GM12878 (cell line): ENCODE results near the gene SLC23A1. TPM values are rescaled to one million over a fixed set of nuclear protein-coding genes. Genes with fewer than 3 reads are reported as not detected.

Source experiments
- ATAC-seq: fragments of 200-7000 bp; cut with Tn5 transposase; 3 replicates; pipeline ENCODE4 v1.9.1; 2020; ENCODE audit warnings: mild to moderate bottlenecking, moderate library complexity
- BruUV-seq: library from RNA; stranded (reverse); fragments of 400-500 nt; replicated peaks from 2 replicates; lab custom pipeline; 2021; lab: Mats Ljungman, UMichigan
- CTCF ChIA-PET: fragments of 300-600 bp; sonication (Branson Sonifier 250); formaldehyde crosslinking; extraction: SDS; loops from one replicate; lab custom pipeline; 2021; ENCODE audit warnings: inconsistent platforms; lab: Yijun Ruan, JAX
- POLR2A ChIA-PET: fragments of 350-600 bp; formaldehyde crosslinking; extraction: SDS; loops from one replicate; lab custom pipeline; 2021; ENCODE audit warnings: inconsistent platforms; lab: Charles Lee
- RAD21 ChIA-PET: fragments of 300-600 bp; sonication (Branson Sonifier 250); formaldehyde crosslinking; loops from one replicate; lab custom pipeline; 2023; ENCODE audit warnings: antibody characterized with exemption; ENCODE audit not compliant: unreplicated experiment; lab: Charles Lee
- SMC1A ChIA-PET: fragments of 300-600 bp; sonication (Branson Sonifier 250); formaldehyde crosslinking; loops from one replicate; lab custom pipeline; 2023; ENCODE audit not compliant: unreplicated experiment, uncharacterized antibody; lab: Charles Lee
- DNase-seq: peaks from one replicate; pipeline ENCODE4 v3.0.0-alpha.2; 2011; ENCODE audit warnings: low read depth, low spot score
- FAIRE-seq: peaks from 3 replicates; lab custom pipeline; 2011; peaks lifted over from hg19 to GRCh38; lab: Jason Lieb, UNC
- H2AFZ ChIP-seq: 2 replicates; pipeline ENCODE4 v1.6.0; 2011; ENCODE audit warnings: low read depth, low read length, control low read depth; ENCODE audit not compliant: control insufficient read depth
- H3K27ac ChIP-seq: 2 replicates; pipeline ENCODE4 v1.5.1; 2011; ENCODE audit warnings: control low read depth; ENCODE audit not compliant: control insufficient read depth, insufficient read depth
- H3K27me3 ChIP-seq, 2 experiments: replicated peaks in 1 of 2; 2 replicates each; pipeline versions ENCODE4 v1.6.0 to v1.6.1; 2011; ENCODE audit warnings: low read length in 1 of 2; ENCODE audit not compliant: control insufficient read depth in 2 of 2, insufficient read depth in 2 of 2
- H3K36me3 ChIP-seq, 2 experiments: 2 replicates each; pipeline ENCODE4 v1.5.1; 2011; ENCODE audit warnings: low read length in 1 of 2; ENCODE audit not compliant: control insufficient read depth in 2 of 2, insufficient read depth in 2 of 2
- H3K4me1 ChIP-seq: 2 replicates; pipeline ENCODE4 v1.6.1; 2011; ENCODE audit warnings: mild to moderate bottlenecking, low read length, moderate library complexity, mixed read lengths; ENCODE audit not compliant: control insufficient read depth, insufficient read depth
- H3K4me2 ChIP-seq: 2 replicates; pipeline ENCODE4 v1.6.0; 2011; ENCODE audit warnings: control low read depth; ENCODE audit not compliant: control insufficient read depth, insufficient read depth
- H3K4me3 ChIP-seq: fragments of 200-600 bp; sonication (generic); 2 replicates; pipeline ENCODE4 v1.5.1; 2016
- H3K79me2 ChIP-seq: 2 replicates; pipeline ENCODE4 v1.6.0; 2011; ENCODE audit warnings: low read length; ENCODE audit not compliant: control insufficient read depth, insufficient read depth
- H3K9ac ChIP-seq: 2 replicates; pipeline ENCODE4 v1.8.0; 2011; ENCODE audit warnings: low read length, control low read depth, mixed read lengths; ENCODE audit not compliant: control insufficient read depth, insufficient read depth
- H3K9me3 ChIP-seq: replicated peaks from 3 replicates; pipeline ENCODE4 v1.5.1; 2011; ENCODE audit warnings: mild to moderate bottlenecking, low read length; ENCODE audit not compliant: control insufficient read depth, insufficient read depth
- H4K20me1 ChIP-seq: 2 replicates; pipeline ENCODE4 v1.6.0; 2011; ENCODE audit not compliant: control insufficient read depth, insufficient read depth
- ASH2L ChIP-seq: fragments of 300-600, 200-600 bp; sonication (generic); IDR thresholded peaks from 2 replicates; pipeline ENCODE4 v1.6.1; 2017; ENCODE audit warnings: low read depth, mild to moderate bottlenecking, borderline replicate concordance
- CBX3 ChIP-seq: fragments of 200-600 bp; sonication (generic); IDR thresholded peaks from 2 replicates; pipeline ENCODE4 v1.6.1; 2016; ENCODE audit warnings: low read depth, borderline replicate concordance
- DPF2 ChIP-seq: fragments of 450-650 bp; IDR thresholded peaks from 2 replicates; pipeline ENCODE4 v1.6.1; 2017; ENCODE audit warnings: mild to moderate bottlenecking
- JUNB ChIP-seq: IDR thresholded peaks from 2 replicates; pipeline ENCODE4 v1.6.1; 2016; ENCODE audit warnings: antibody characterized with exemption, mild to moderate bottlenecking
- MEF2A ChIP-seq: IDR thresholded peaks from 2 replicates; pipeline ENCODE4 v1.6.1; 2011; ENCODE audit warnings: low read depth, mild to moderate bottlenecking, low read length, moderate library complexity; ENCODE audit not compliant: insufficient read depth
- MXI1 ChIP-seq: fragments of 150-350 bp; IDR thresholded peaks from 2 replicates; pipeline ENCODE4 v1.6.1; 2011; ENCODE audit warnings: low read depth, mild to moderate bottlenecking, inconsistent platforms, low read length, improper control_type of control experiment
- NR2F1 ChIP-seq: fragments of 450-650 bp; conservative IDR thresholded peaks from 2 replicates; pipeline ENCODE4 v1.6.1; 2017; ENCODE audit warnings: mild to moderate bottlenecking
- RAD51 ChIP-seq: fragments of 450-650 bp; IDR thresholded peaks from 2 replicates; pipeline ENCODE4 v1.6.1; 2016; ENCODE audit warnings: moderate library complexity, mild to moderate bottlenecking, inconsistent platforms
- ZNF592 ChIP-seq: fragments of 450-650 bp; IDR thresholded peaks from 2 replicates; pipeline ENCODE4 v1.6.1; 2017; ENCODE audit warnings: mild to moderate bottlenecking, moderate library complexity
- WGBS: methylation state at CpG from one replicate; pipeline ENCODE4 v1.1.6; 2016; ENCODE audit warnings: low lambda C conversion rate; ENCODE audit not compliant: insufficient replicate concordance, insufficient coverage; ENCODE audit errors: missing lambda C conversion rate; 5-methylcytosine and 5-hydroxymethylcytosine counted together
- in situ Hi-C: fragments of 300-500 bp; cut with MboI; formaldehyde crosslinking; loops from 9 replicates; pipeline ENCODE4 v1.14.3; 2018; ENCODE audit warnings: mixed read lengths
- intact Hi-C: fragments of 100-400 bp; cut with micrococcal nuclease; formaldehyde crosslinking; loops from one replicate; pipeline ENCODE4 v1.14.2; 2022; ENCODE audit not compliant: unreplicated experiment
- polyA plus RNA-seq, 11 experiments: library from polyadenylated mRNA; depleted of rRNA in 4 of 11; unstranded in 6 of 11; stranded (reverse) in 5 of 11; fragments of >200 nt; fragmentation: Nextera tagmentation in 4 of 11; fragmentation: Illumina TruSeq in 1 of 11; extraction: Ambion mirVana in 4 of 11; extraction: Trizol in 1 of 11; gene quantifications; 1 replicate in 1 of 11; 2 replicates in 10 of 11; pipeline versions ENCODE4 v1.2.1 to v1.2.3, GENCODE V29; 2011 to 2016; ENCODE audit warnings: inconsistent platforms in 2 of 11, missing spikeins in 2 of 11, low read depth in 1 of 11
- total RNA-seq, 4 experiments: library from RNA; depleted of rRNA in 3 of 4; stranded (reverse); fragments of >200 nt in 3 of 4; fragmentation: Illumina TruSeq in 1 of 4; extraction: Trizol in 1 of 4; gene quantifications; 2 replicates each; pipeline versions ENCODE4 v1.2.1 to v1.2.3, GENCODE V29; 2013 to 2021

SLC23A1 gene
- total and polyA plus RNA-seq, 10 of the 15 experiments (the other 5 are each of a cell fraction or from before 2014, with no cell fraction given), result 0.35 to 4.7 (median 1.6) TPM

GRCh38 chr5:139399501-139400121 lies 16.5 kb upstream of the SLC23A1 start (continued):
- peak; percentile 21; the same call in 1 of the 2 replicates for TF ChIP-seq ZNF592
- no peak for TF ChIP-seq ASH2L
- no peak for TF ChIP-seq MXI1
- TF ChIP-seq JUNB, result peak; percentile 70
- TF ChIP-seq RAD51, result peak; percentile 8; the same call in 1 of the 2 replicates
- peak; percentile 62; the same call in 1 of the 2 replicates for TF ChIP-seq NR2F1
- TF ChIP-seq MEF2A, result no peak

- RAD21 ChIA-PET, result interaction anchor here (1.0 kb wide), 2 partner anchors 10 to 128 kb away, joined by 3 read pairs; no protein-coding TSS in a partner anchor
- TF ChIP-seq DPF2 (peak; percentile 34; the same call in 1 of the 2 replicates), CBX3 (no peak)
- TF ChIP-seq, all 136 proteins: peak for 1
- H3K79me2 ChIP-seq, result peaks cover 32% of the 10 kb centered on the region
- BruUV-seq, result no TSS peak
- H2AFZ ChIP-seq, result no peak overlapping the region
- H3K4me3 ChIP-seq, result no peak overlapping the region
- no peaks in the 10 kb centered on the region for H4K20me1 ChIP-seq
- no peaks in the 10 kb centered on the region; the same call in 2 of the 3 replicates for H3K9me3 ChIP-seq
- CTCF ChIA-PET, result no interaction called here
- peak overlapping the region; percentile 13; the same call in 1 of the 2 replicates for H3K27ac ChIP-seq
- SMC1A ChIA-PET, result no interaction called here
- H3K4me2 ChIP-seq, result no peak overlapping the region
- POLR2A ChIA-PET, result interaction anchor here (1.0 to 7.0 kb wide), 2 partner anchors 9 to 126 kb away, joined by 3 to 74 read pairs; partner anchors contain the start of gene MZB1
- no peak overlapping the region for H3K9ac ChIP-seq
- intact Hi-C loops, result no loop called here
- 69% methylated on average over 6 of the region's 6 CpGs for WGBS
- no peak for ATAC-seq
- FAIRE-seq, result no peak
- peaks cover 43% of the 10 kb centered on the region for H3K4me1 ChIP-seq
- H3K36me3 ChIP-seq, result peaks cover 0 to 7% of the 10 kb centered on the region in 2 experiments; a peak in 1 of 4 replicates
- DNase-seq, result no peak
- no peaks in the 10 kb centered on the region for H3K27me3 ChIP-seq
- in situ Hi-C loops, result no loop called here
Measured at GRCh38 chr5:139397921-139398320, 14.8 kb upstream of the SLC23A1 start.
